HG03039 (cell line): ENCODE data around the gene JAML.
"Not testable (repeated sequence)": the region's sequence is repeated elsewhere in the genome, so short reads cannot be mapped to it uniquely, and the experiment has no call there.

ENCODE experiments used
- ATAC-seq: cut with Tn5 transposase; IDR thresholded peaks from one replicate; pipeline ENCODE4 v1.9.1; 2021; ENCODE audit warnings: mild to moderate bottlenecking, moderate library complexity; ENCODE audit not compliant: unreplicated experiment

JAML gene

GRCh38 chr11:118199135-118199534 is 25.7 kb downstream of the JAML start:
- ATAC-seq, result no peak

- ATAC-seq, result no peak
Observed at GRCh38 chr11:118198370-118198769, 26.4 kb downstream of the JAML start.

GRCh38 chr11:118194835-118195627 is 29.8 kb downstream of the JAML start:
- no peak for ATAC-seq

- ATAC-seq, result no peak
Observed at GRCh38 chr11:118193910-118194566, 30.8 kb downstream of the JAML start.

- ATAC-seq, result not testable (repeated sequence)
Observed at GRCh38 chr11:118192817-118193216, 32.0 kb downstream of the JAML start.

GRCh38 chr11:118190942-118191506 is 33.8 kb downstream of the JAML start:
- ATAC-seq, result not testable (repeated sequence)

GRCh38 chr11:118186346-118187107 is 38.3 kb downstream of the JAML start:
- ATAC-seq, result no peak

GRCh38 chr11:118184784-118185579 is 39.8 kb downstream of the JAML start:
- ATAC-seq, result no peak

GRCh38 chr11:118183691-118184090 is 41.1 kb downstream of the JAML start:
- ATAC-seq, result not testable (repeated sequence)

- no peak for ATAC-seq
Observed at GRCh38 chr11:118180300-118180703, 44.5 kb downstream of the JAML start.

- no peak for ATAC-seq
Observed at GRCh38 chr11:118176778-118177134, 48.1 kb downstream of the JAML start.

- ATAC-seq, result no peak
Observed at GRCh38 chr11:118175993-118176777, 48.6 kb downstream of the JAML start, which contains the start of gene SCN2B. Gene SCN2B (minus strand): TSS chr11:118176639. CDS start chr11:118176431, 208 bp downstream.

- no peak for ATAC-seq
Observed at GRCh38 chr11:118175031-118175992, 49.5 kb downstream of the JAML start.

- no peak for ATAC-seq
Observed at GRCh38 chr11:118174006-118174567, 50.7 kb downstream of the JAML start.

GRCh38 chr11:118172356-118172755 is 52.5 kb downstream of the JAML start:
- ATAC-seq, result no peak

- no peak for ATAC-seq
Observed at GRCh38 chr11:118171269-118172062, 53.3 kb downstream of the JAML start.

GRCh38 chr11:118170882-118171268 is 53.9 kb downstream of the JAML start:
- no peak for ATAC-seq
